ENCODE results near the gene LRRC19. TPM values are rescaled to one million over a fixed set of nuclear protein-coding genes. Genes with fewer than 3 reads are reported as not detected.

The LRRC19 gene
- total and polyA plus RNA-seq, 8 donors = 0.13 to 0.72 (median 0.37) TPM; not detected in 2

GRCh38 chr9:27033815-27034403 lies 28.4 kb upstream of the LRRC19 start:
- ATAC-seq (peak; percentile 86), DNase-seq (peak in 2 of 4 donors; percentile 17 to 45)
- Histone ChIP-seq H3K36me3 (no peaks in the 10 kb centered on the region), H3K4me1 (no peaks in the 10 kb centered on the region), H3K27ac (no peak overlapping the region), H3K9me3 (no peaks in the 10 kb centered on the region), H3K27me3 (no peaks in the 10 kb centered on the region), H3K4me3 (no peak overlapping the region)
- TF ChIP-seq CTCF (IDR thresholded peaks at IDR 0.05) = peak; percentile 67 to 71
- intact Hi-C loops (cut with DNase I) = no loop called here

- no peaks in the 10 kb centered on the region for H3K9me3 ChIP-seq
- no peak overlapping the region for H3K4me3 ChIP-seq
- no peak for DNase-seq
- no peak for TF ChIP-seq CTCF (IDR thresholded peaks at IDR 0.05)
- H3K36me3 ChIP-seq = peaks cover 0 to 10% of the 10 kb centered on the region in 2 donors
- intact Hi-C loops (cut with DNase I) = no loop called here
- no peak for ATAC-seq
- H3K27me3 ChIP-seq = no peaks in the 10 kb centered on the region
- no peaks in the 10 kb centered on the region for H3K4me1 ChIP-seq
- no peak overlapping the region for H3K27ac ChIP-seq
Measured at GRCh38 chr9:27029186-27029585, 23.7 kb upstream of the LRRC19 start.

GRCh38 chr9:27022920-27023319 lies 17.4 kb upstream of the LRRC19 start:
- ATAC-seq (no peak), DNase-seq (no peak)
- H3K4me3 ChIP-seq = no peak overlapping the region
- TF ChIP-seq CTCF (IDR thresholded peaks at IDR 0.05) = no peak
- H3K9me3 ChIP-seq = no peaks in the 10 kb centered on the region
- intact Hi-C loops (cut with DNase I) = no loop called here
- no peaks in the 10 kb centered on the region for H3K27me3 ChIP-seq
- H3K4me1 ChIP-seq = no peaks in the 10 kb centered on the region
- peaks cover 0 to 32% of the 10 kb centered on the region in 2 donors for H3K36me3 ChIP-seq
- H3K27ac ChIP-seq = no peak overlapping the region

- Histone ChIP-seq H3K27me3 (no peaks in the 10 kb centered on the region), H3K9me3 (no peaks in the 10 kb centered on the region), H3K4me1 (no peaks in the 10 kb centered on the region), H3K4me3 (no peak overlapping the region), H3K36me3 (peaks cover 0 to 34% of the 10 kb centered on the region in 2 donors), H3K27ac (no peak overlapping the region)
- no peak for TF ChIP-seq CTCF (IDR thresholded peaks at IDR 0.05)
- ATAC-seq (no peak), DNase-seq (no peak)
- intact Hi-C loops (cut with DNase I) = no loop called here
Measured at GRCh38 chr9:27019589-27019988, 14.1 kb upstream of the LRRC19 start.

- H3K27me3 ChIP-seq = no peaks in the 10 kb centered on the region
- no peak for TF ChIP-seq CTCF (IDR thresholded peaks at IDR 0.05)
- ATAC-seq = no peak
- no peaks in the 10 kb centered on the region for H3K9me3 ChIP-seq
- H3K4me1 ChIP-seq = no peaks in the 10 kb centered on the region
- no peak overlapping the region for H3K4me3 ChIP-seq
- no peak for DNase-seq
- no peaks in the 10 kb centered on the region for H3K36me3 ChIP-seq
- H3K27ac ChIP-seq = no peak overlapping the region
- intact Hi-C loops (cut with DNase I) = no loop called here
Measured at GRCh38 chr9:27003426-27004077, 1.9 kb downstream of the LRRC19 start.
